ENCODE data around the gene IQSEC1.

Gene IQSEC1

GRCh38 chr3:13073326-13074005, at the start of gene IQSEC1:
TSS of gene IQSEC1 (minus strand) at chr3:13073429. CDS start at chr3:13073014, 415 bp downstream.
- Mint-ChIP-seq H3K9me3 (no peaks in the 10 kb centered on the region), H3K4me1 (peaks cover 22% of the 10 kb centered on the region), H3K27me3 (ENCODE audit: low read depth, poor library complexity) (peaks cover 81% of the 10 kb centered on the region), H3K36me3 (ENCODE audit: low read depth) (no peaks in the 10 kb centered on the region), H3K27ac (no peak within 1 kb of the TSS), H3K4me3 (peak within 1 kb of the TSS; percentile 75)
- DNase-seq, result peak; percentile 83
- TF ChIP-seq CTCF (IDR thresholded peaks at IDR 0.05), result no peak

GRCh38 chr3:13122081-13123012, 49.1 kb upstream of the IQSEC1 start:
- peaks cover 41% of the 10 kb centered on the region for H3K4me1 Mint-ChIP-seq
- DNase-seq, result no peak
- H3K4me3 Mint-ChIP-seq, result no peak overlapping the region

GRCh38 chr3:13121553-13122001, 48.3 kb upstream of the IQSEC1 start:
- peaks cover 37% of the 10 kb centered on the region for H3K27me3 Mint-ChIP-seq (ENCODE audit: low read depth, poor library complexity)
- no peak for DNase-seq
- H3K4me1 Mint-ChIP-seq, result peaks cover 46% of the 10 kb centered on the region
- H3K27ac Mint-ChIP-seq, result no peak overlapping the region
- no peaks in the 10 kb centered on the region for H3K9me3 Mint-ChIP-seq
- no peak for TF ChIP-seq CTCF (IDR thresholded peaks at IDR 0.05)
- no peak overlapping the region for H3K4me3 Mint-ChIP-seq
- no peaks in the 10 kb centered on the region for H3K36me3 Mint-ChIP-seq (ENCODE audit: low read depth)

More at GRCh38 chr3:13122081-13123012, 49.1 kb upstream of the IQSEC1 start:
- H3K27ac Mint-ChIP-seq, result no peak overlapping the region
- H3K27me3 Mint-ChIP-seq (ENCODE audit: low read depth, poor library complexity), result peaks cover 33% of the 10 kb centered on the region
- no peaks in the 10 kb centered on the region for H3K9me3 Mint-ChIP-seq
- H3K36me3 Mint-ChIP-seq (ENCODE audit: low read depth), result no peaks in the 10 kb centered on the region
- TF ChIP-seq CTCF (IDR thresholded peaks at IDR 0.05), result no peak

- Mint-ChIP-seq H3K36me3 (ENCODE audit: low read depth) (no peaks in the 10 kb centered on the region), H3K27ac (no peak overlapping the region), H3K4me3 (no peak overlapping the region), H3K27me3 (ENCODE audit: low read depth, poor library complexity) (peaks cover 37% of the 10 kb centered on the region), H3K4me1 (peaks cover 46% of the 10 kb centered on the region), H3K9me3 (no peaks in the 10 kb centered on the region)
- no peak for DNase-seq
- TF ChIP-seq CTCF (IDR thresholded peaks at IDR 0.05), result no peak
Observed at GRCh38 chr3:13120928-13121552, 47.8 kb upstream of the IQSEC1 start.

- H3K36me3 Mint-ChIP-seq (ENCODE audit: low read depth), result no peaks in the 10 kb centered on the region
- H3K4me3 Mint-ChIP-seq, result no peak overlapping the region
- H3K9me3 Mint-ChIP-seq, result no peaks in the 10 kb centered on the region
- H3K4me1 Mint-ChIP-seq, result peaks cover 46% of the 10 kb centered on the region
- no peak for TF ChIP-seq CTCF (IDR thresholded peaks at IDR 0.05)
- no peak overlapping the region for H3K27ac Mint-ChIP-seq
- peaks cover 39% of the 10 kb centered on the region for H3K27me3 Mint-ChIP-seq (ENCODE audit: low read depth, poor library complexity)
- no peak for DNase-seq
Observed at GRCh38 chr3:13120289-13120927, 47.2 kb upstream of the IQSEC1 start.

Measured in nephron progenitor cell (in vitro differentiated cells).